ENCODE measurements around the gene PIP4K2A. TPM values are rescaled to one million over a fixed set of nuclear protein-coding genes. Genes with fewer than 3 reads are reported as not detected.

PIP4K2A gene
- total RNA-seq, 4 donors from 2014 or later: 2.6 to 14.9 (median 12.4) TPM

DNA sequence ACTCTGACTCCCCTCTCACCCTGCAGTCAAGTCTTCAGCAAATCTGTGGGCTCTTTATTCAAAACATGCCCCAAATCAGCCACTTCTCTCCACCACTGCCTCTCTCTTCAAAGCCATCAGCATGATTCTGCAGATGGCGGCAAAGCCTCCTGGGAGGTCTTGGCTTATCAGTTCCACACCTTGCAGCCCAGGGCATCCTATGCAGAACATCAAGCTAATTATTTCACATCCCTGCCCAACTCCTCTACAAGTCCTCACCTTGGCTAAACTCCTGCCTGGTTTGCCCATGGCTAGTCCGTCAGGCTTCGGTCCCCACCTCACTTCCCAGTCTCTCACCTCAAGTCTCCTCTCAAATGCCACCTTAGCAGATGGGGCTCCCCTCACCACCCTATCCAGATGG, 70.2 kb downstream of the PIP4K2A start:
- no peak overlapping the region for H3K27ac ChIP-seq
- no peak overlapping the region for H3K4me3 ChIP-seq
- peaks cover 0 to 38% (median 8%) of the 10 kb centered on the region in 4 donors for H3K4me1 ChIP-seq
- TF ChIP-seq CTCF (IDR thresholded peaks at IDR 0.05): no peak
- TF ChIP-seq POLR2A (IDR thresholded peaks at IDR 0.05): no peak
- no peak for TF ChIP-seq EP300 (IDR thresholded peaks at IDR 0.05; ENCODE audit: low read depth)
- no peak for TF ChIP-seq POLR2AphosphoS5 (IDR thresholded peaks at IDR 0.05)
- intact Hi-C loops (cut with DNase I; ENCODE audit: low total_unique reads) (no loop called here), in situ Hi-C loops (cut with MboI; ENCODE audit: low pct_ligation_motif_present in 1 of 4, low pct_unique_long_range_greater_than_20kb in 1 of 4, low sequenced_read_pairs in 3 of 4) (no loop called here)
- no peak for DNase-seq
- WGBS, 2 donors (ENCODE audit: low coverage in 1 of 2): 96% methylated on average over 3 of the region's 3 CpGs; no CpG with 5 or more reads in 1 of the 2 donors
- H3K27me3 ChIP-seq: no peaks in the 10 kb centered on the region
- no peaks in the 10 kb centered on the region for H3K36me3 ChIP-seq
- H3K9me3 ChIP-seq: no peaks in the 10 kb centered on the region

- Histone ChIP-seq H3K4me3 (no peak overlapping the region), H3K27me3 (no peaks in the 10 kb centered on the region), H3K36me3 (no peaks in the 10 kb centered on the region), H3K9me3 (no peaks in the 10 kb centered on the region), H3K4me1 (peaks cover 0 to 34% (median 6%) of the 10 kb centered on the region in 4 donors), H3K27ac (no peak overlapping the region)
- no peak for DNase-seq
- 83 to 100% methylated on average over 1 to 4 of the region's 4 CpGs for WGBS, 2 donors (ENCODE audit: low coverage in 1 of 2)
- in situ Hi-C loops (cut with MboI; ENCODE audit: low pct_ligation_motif_present in 1 of 4, low pct_unique_long_range_greater_than_20kb in 1 of 4, low sequenced_read_pairs in 3 of 4) (no loop called here), intact Hi-C loops (cut with DNase I; ENCODE audit: low total_unique reads) (no loop called here)
- no peak for TF ChIP-seq CTCF (IDR thresholded peaks at IDR 0.05)
- no peak for TF ChIP-seq POLR2AphosphoS5 (IDR thresholded peaks at IDR 0.05)
- TF ChIP-seq EP300 (IDR thresholded peaks at IDR 0.05; ENCODE audit: low read depth): no peak
- TF ChIP-seq POLR2A (IDR thresholded peaks at IDR 0.05): no peak
Measured at GRCh38 chr10:22643775-22644174, 70.6 kb downstream of the PIP4K2A start.

DNA sequence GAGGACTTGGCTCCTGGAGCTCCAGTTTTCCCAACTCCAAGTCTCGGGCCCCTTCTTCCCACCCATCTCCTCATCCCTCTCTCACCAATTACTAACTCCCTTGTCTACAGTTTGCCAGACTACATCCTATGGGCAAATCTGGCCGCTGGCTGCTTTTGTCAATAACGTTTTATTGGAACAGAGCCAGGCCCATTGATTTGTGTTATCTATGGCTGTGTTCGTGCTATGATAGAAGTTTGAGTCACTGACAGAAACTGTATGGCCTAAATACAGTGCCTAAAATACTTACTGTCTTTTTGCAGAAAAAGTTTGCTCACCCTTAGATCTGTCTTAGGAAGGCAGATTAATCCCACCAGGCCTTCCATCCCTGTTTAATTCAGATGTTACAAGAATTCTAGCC, 71.3 kb downstream of the PIP4K2A start:
- no peak for DNase-seq
- no peak overlapping the region for H3K4me3 ChIP-seq
- in situ Hi-C loops (cut with MboI; ENCODE audit: low pct_ligation_motif_present in 1 of 4, low pct_unique_long_range_greater_than_20kb in 1 of 4, low sequenced_read_pairs in 3 of 4): no loop called here

DNA sequence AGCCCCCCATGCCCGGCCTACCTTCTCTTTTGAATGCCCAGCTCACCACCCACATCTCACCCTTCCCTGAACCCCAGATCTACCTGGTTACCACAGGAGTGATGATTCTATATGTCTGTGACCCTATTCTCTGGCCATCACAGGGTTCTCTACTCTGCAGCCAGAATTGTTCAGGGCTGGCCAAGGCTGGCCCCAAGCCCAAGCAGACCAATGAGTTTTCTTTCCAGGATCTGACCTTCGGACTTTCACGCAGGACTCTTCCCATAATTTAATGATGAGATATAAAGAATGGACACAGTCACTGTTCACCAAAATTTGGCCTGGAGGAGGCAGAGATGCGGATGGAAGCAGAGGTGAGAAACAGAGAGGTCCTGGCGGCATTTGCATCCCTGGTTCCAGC, 72.6 kb downstream of the PIP4K2A start:
- in situ Hi-C loops (cut with MboI; ENCODE audit: low pct_ligation_motif_present in 1 of 4, low pct_unique_long_range_greater_than_20kb in 1 of 4, low sequenced_read_pairs in 3 of 4) (no loop called here), intact Hi-C loops (cut with DNase I; ENCODE audit: low total_unique reads) (no loop called here)
- H3K27ac ChIP-seq: no peak overlapping the region
- no peak overlapping the region for H3K4me3 ChIP-seq
- H3K4me1 ChIP-seq: peaks cover 0 to 23% (median 0%) of the 10 kb centered on the region in 4 donors
- TF ChIP-seq EP300 (IDR thresholded peaks at IDR 0.05; ENCODE audit: low read depth) (no peak), POLR2AphosphoS5 (IDR thresholded peaks at IDR 0.05) (no peak), CTCF (IDR thresholded peaks at IDR 0.05) (no peak), POLR2A (IDR thresholded peaks at IDR 0.05) (no peak)
- 86 to 89% methylated on average over 1 to 5 of the region's 5 CpGs for WGBS, 2 donors (ENCODE audit: low coverage in 1 of 2)
- H3K27me3 ChIP-seq: no peaks in the 10 kb centered on the region
- no peaks in the 10 kb centered on the region for H3K36me3 ChIP-seq
- DNase-seq: no peak
- H3K9me3 ChIP-seq: no peaks in the 10 kb centered on the region

More for the DNA sequence above, 71.3 kb downstream of the PIP4K2A start:
- no peak for TF ChIP-seq EP300 (IDR thresholded peaks at IDR 0.05; ENCODE audit: low read depth)
- TF ChIP-seq POLR2AphosphoS5 (IDR thresholded peaks at IDR 0.05): no peak
- TF ChIP-seq POLR2A (IDR thresholded peaks at IDR 0.05): no peak
- no peak for TF ChIP-seq CTCF (IDR thresholded peaks at IDR 0.05)
- no peak overlapping the region for H3K27ac ChIP-seq
- no peaks in the 10 kb centered on the region for H3K27me3 ChIP-seq
- no peaks in the 10 kb centered on the region for H3K36me3 ChIP-seq
- WGBS, 2 donors (ENCODE audit: low coverage in 1 of 2): 65 to 80% methylated on average over 4 of the region's 4 CpGs
- intact Hi-C loops (cut with DNase I; ENCODE audit: low total_unique reads): no loop called here
- H3K9me3 ChIP-seq: no peaks in the 10 kb centered on the region
- H3K4me1 ChIP-seq: peaks cover 0 to 29% (median 3%) of the 10 kb centered on the region in 4 donors
